ENCODE results near the gene ITCH.
A peak's percentile ranks its signal among the peaks of the same experiment; 100 is the strongest.
"Not testable (repeated sequence)": the region's sequence is repeated elsewhere in the genome, so short reads cannot be mapped to it uniquely, and the experiment has no call there.

Gene ITCH

DNA sequence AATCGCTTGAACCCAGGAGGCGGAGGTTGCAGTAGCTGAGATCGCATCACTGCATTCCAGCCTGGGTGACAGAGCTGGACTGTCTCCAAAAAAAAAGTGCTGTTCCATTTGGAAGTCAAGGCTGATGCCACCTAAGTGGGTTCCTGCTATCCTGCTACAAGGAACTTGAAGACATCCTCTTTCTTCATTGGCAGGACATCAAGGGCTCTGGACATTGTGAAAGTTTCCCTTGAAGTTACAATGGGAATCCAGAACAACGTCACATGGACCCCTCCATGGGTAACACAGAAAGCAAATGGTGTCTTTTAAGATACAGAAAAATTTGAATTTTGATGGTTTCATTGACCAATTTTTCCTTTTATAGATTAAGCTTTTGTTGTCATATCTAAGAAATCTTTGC is 15.5 kb upstream of the ITCH start:
- no peaks in the 10 kb centered on the region for H3K27me3 ChIP-seq (ENCODE audit: insufficient read depth, low read length, poor library complexity)
- H3K79me2 ChIP-seq (ENCODE audit: insufficient read depth, low read length) = no peaks in the 10 kb centered on the region
- H3K9ac ChIP-seq (ENCODE audit: low read depth, low read length) = no peak overlapping the region
- no peak overlapping the region for H3K27ac ChIP-seq (ENCODE audit: low read length)
- no peak for TF ChIP-seq EZH2 (IDR thresholded peaks at IDR 0.05; ENCODE audit: borderline replicate concordance, low read depth, low read length, severe bottlenecking)
- TF ChIP-seq, protein P1, sequence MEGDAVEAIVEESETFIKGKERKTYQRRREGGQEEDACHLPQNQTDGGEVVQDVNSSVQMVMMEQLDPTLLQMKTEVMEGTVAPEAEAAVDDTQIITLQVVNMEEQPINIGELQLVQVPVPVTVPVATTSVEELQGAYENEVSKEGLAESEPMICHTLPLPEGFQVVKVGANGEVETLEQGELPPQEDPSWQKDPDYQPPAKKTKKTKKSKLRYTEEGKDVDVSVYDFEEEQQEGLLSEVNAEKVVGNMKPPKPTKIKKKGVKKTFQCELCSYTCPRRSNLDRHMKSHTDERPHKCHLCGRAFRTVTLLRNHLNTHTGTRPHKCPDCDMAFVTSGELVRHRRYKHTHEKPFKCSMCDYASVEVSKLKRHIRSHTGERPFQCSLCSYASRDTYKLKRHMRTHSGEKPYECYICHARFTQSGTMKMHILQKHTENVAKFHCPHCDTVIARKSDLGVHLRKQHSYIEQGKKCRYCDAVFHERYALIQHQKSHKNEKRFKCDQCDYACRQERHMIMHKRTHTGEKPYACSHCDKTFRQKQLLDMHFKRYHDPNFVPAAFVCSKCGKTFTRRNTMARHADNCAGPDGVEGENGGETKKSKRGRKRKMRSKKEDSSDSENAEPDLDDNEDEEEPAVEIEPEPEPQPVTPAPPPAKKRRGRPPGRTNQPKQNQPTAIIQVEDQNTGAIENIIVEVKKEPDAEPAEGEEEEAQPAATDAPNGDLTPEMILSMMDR (IDR thresholded peaks at IDR 0.05; ENCODE audit: borderline replicate concordance, extremely low read depth, low read length, poor library complexity, severe bottlenecking) = no peak
- ATAC-seq (ENCODE audit: insufficient read depth, low read depth) (no peak), DNase-seq (no peak)
- no peaks in the 10 kb centered on the region for H4K20me1 ChIP-seq (ENCODE audit: insufficient read depth, low read length)
- H3K4me2 ChIP-seq (ENCODE audit: insufficient read depth, low read length) = no peak overlapping the region
- H3K36me3 ChIP-seq (ENCODE audit: insufficient read depth, low read length) = no peaks in the 10 kb centered on the region
- no peaks in the 10 kb centered on the region for H3K9me3 ChIP-seq (ENCODE audit: insufficient read depth, low read length, severe bottlenecking)
- no peaks in the 10 kb centered on the region for H3K4me1 ChIP-seq (ENCODE audit: insufficient read depth, low read length)
- H3K4me3 ChIP-seq (ENCODE audit: low read depth in 1 of 2, low read length in 2 of 2) = no peak overlapping the region
- H2AFZ ChIP-seq (ENCODE audit: low read depth, low read length) = no peak overlapping the region

DNA sequence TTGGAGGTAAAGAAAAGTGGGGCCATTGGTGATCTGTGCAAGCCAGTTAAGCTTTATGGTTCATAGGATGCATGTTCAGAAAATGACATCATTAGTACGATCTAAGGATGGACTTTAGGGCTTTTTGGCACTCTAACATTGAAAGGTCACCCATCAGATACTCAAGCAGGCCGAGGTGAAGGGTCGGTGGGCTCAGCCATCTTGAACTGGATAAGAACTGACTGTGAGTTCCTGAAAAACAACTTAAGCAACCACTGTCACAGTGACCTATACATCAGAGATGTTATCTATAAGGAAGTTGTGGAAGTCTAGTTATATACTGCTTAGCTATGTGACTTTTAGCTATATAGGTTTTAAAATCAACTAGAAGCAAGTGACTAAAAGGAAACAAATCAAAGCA is 13.0 kb upstream of the ITCH start:
- H3K27me3 ChIP-seq (ENCODE audit: insufficient read depth, low read length, poor library complexity) = no peaks in the 10 kb centered on the region
- no peak overlapping the region for H3K4me2 ChIP-seq (ENCODE audit: insufficient read depth, low read length)
- DNase-seq = no peak

DNA sequence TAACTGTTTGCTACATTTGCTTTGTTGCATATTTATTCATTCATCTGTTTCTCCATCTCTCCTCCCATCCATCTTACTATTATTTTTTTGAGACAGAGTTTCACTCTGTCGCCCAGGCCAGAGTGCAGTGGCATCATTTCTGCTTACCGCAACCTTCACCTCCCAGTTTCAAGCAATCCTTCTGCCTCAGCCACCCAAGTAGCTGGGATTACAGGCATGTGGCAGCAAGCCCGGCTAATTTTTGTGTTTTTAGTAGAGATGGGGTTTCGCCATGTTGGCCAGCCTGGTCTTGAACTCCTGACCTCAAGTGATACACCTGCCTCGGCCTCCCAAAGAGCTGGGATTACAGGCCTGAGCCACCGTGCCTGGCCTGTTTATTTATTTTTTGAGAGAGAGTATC is 9.6 kb upstream of the ITCH start:
- not testable (repeated sequence) for H3K27ac ChIP-seq (ENCODE audit: low read length); H3K9me3 ChIP-seq (ENCODE audit: insufficient read depth, low read length, severe bottlenecking); H2AFZ ChIP-seq (ENCODE audit: low read depth, low read length); H3K9ac ChIP-seq (ENCODE audit: low read depth, low read length); DNase-seq; H3K4me2 ChIP-seq (ENCODE audit: insufficient read depth, low read length); H3K79me2 ChIP-seq (ENCODE audit: insufficient read depth, low read length); H3K27me3 ChIP-seq (ENCODE audit: insufficient read depth, low read length, poor library complexity); H4K20me1 ChIP-seq (ENCODE audit: insufficient read depth, low read length); H3K36me3 ChIP-seq (ENCODE audit: insufficient read depth, low read length); H3K4me3 ChIP-seq (ENCODE audit: low read depth in 1 of 2, low read length in 2 of 2); ATAC-seq (ENCODE audit: insufficient read depth, low read depth); H3K4me1 ChIP-seq (ENCODE audit: insufficient read depth, low read length)

More for the DNA sequence above, 13.0 kb upstream of the ITCH start:
- no peak overlapping the region for H3K27ac ChIP-seq (ENCODE audit: low read length)
- no peaks in the 10 kb centered on the region for H3K79me2 ChIP-seq (ENCODE audit: insufficient read depth, low read length)
- no peaks in the 10 kb centered on the region for H4K20me1 ChIP-seq (ENCODE audit: insufficient read depth, low read length)
- no peak overlapping the region for H3K4me3 ChIP-seq (ENCODE audit: low read depth in 1 of 2, low read length in 2 of 2)
- H3K9ac ChIP-seq (ENCODE audit: low read depth, low read length) = no peak overlapping the region
- H3K36me3 ChIP-seq (ENCODE audit: insufficient read depth, low read length) = no peaks in the 10 kb centered on the region
- peak; percentile 40; the same call in 1 of the 3 replicates for ATAC-seq (ENCODE audit: insufficient read depth, low read depth)
- no peaks in the 10 kb centered on the region for H3K9me3 ChIP-seq (ENCODE audit: insufficient read depth, low read length, severe bottlenecking)
- no peak for TF ChIP-seq EZH2 (IDR thresholded peaks at IDR 0.05; ENCODE audit: borderline replicate concordance, low read depth, low read length, severe bottlenecking)
- TF ChIP-seq, protein P1 (IDR thresholded peaks at IDR 0.05; ENCODE audit: borderline replicate concordance, extremely low read depth, low read length, poor library complexity, severe bottlenecking) = no peak
- no peaks in the 10 kb centered on the region for H3K4me1 ChIP-seq (ENCODE audit: insufficient read depth, low read length)
- no peak overlapping the region for H2AFZ ChIP-seq (ENCODE audit: low read depth, low read length)

DNA sequence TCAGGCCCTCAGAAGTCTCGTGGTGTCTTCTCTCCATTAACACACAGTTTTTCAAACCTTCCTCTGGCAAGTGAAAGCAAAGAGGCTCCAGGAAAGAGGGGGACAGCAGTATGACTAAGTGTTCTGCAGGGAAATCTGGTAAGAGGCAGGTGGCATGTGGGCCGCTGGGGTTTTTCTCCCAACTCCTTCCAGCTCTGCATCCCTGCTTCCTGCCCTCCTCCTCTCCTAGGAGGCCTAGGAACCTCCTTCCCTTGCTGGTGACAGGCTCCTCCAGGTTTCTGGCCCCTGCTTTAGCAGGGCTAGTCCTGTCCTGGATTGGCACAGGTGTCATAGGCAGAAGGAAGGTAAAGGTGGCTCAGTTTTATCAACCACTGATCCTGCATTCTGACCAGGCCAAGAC is 7.6 kb upstream of the ITCH start:
- no peaks in the 10 kb centered on the region for H3K27me3 ChIP-seq (ENCODE audit: insufficient read depth, low read length, poor library complexity)
- no peak overlapping the region for H3K9ac ChIP-seq (ENCODE audit: low read depth, low read length)
- TF ChIP-seq, protein P1 (IDR thresholded peaks at IDR 0.05; ENCODE audit: borderline replicate concordance, extremely low read depth, low read length, poor library complexity, severe bottlenecking) = no peak
- no peak for TF ChIP-seq EZH2 (IDR thresholded peaks at IDR 0.05; ENCODE audit: borderline replicate concordance, low read depth, low read length, severe bottlenecking)
- H4K20me1 ChIP-seq (ENCODE audit: insufficient read depth, low read length) = no peaks in the 10 kb centered on the region
- no peak overlapping the region for H3K4me2 ChIP-seq (ENCODE audit: insufficient read depth, low read length)
- no peak overlapping the region for H2AFZ ChIP-seq (ENCODE audit: low read depth, low read length)
- DNase-seq (no peak), ATAC-seq (ENCODE audit: insufficient read depth, low read depth) (no peak)
- H3K79me2 ChIP-seq (ENCODE audit: insufficient read depth, low read length) = no peaks in the 10 kb centered on the region
- no peaks in the 10 kb centered on the region for H3K36me3 ChIP-seq (ENCODE audit: insufficient read depth, low read length)
- H3K27ac ChIP-seq (ENCODE audit: low read length) = no peak overlapping the region
- no peaks in the 10 kb centered on the region for H3K9me3 ChIP-seq (ENCODE audit: insufficient read depth, low read length, severe bottlenecking)
- no peaks in the 10 kb centered on the region for H3K4me1 ChIP-seq (ENCODE audit: insufficient read depth, low read length)
- H3K4me3 ChIP-seq (ENCODE audit: low read depth in 1 of 2, low read length in 2 of 2) = no peak overlapping the region

DNA sequence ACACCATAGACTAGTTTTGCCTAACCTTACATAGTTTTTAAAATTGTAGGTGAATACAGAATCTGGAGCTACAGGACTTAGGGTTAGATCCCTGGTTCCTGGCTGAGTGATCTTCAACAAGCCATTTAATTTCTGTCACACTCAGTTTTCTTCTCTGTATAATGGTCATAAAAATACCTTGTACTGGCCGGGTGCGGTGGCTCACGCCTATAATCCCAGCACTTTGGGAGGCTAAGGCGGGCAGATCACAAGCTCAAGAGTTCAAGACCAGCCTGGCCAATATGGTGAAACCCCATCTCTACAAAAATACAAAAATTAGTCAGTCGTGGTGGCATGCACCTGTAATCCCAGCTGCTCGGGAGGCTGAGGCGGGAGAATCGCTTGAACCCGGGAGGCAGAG is 3.3 kb upstream of the ITCH start:
- not testable (repeated sequence) for H3K4me2 ChIP-seq (ENCODE audit: insufficient read depth, low read length); H3K4me3 ChIP-seq (ENCODE audit: low read depth in 1 of 2, low read length in 2 of 2); H3K9ac ChIP-seq (ENCODE audit: low read depth, low read length); H4K20me1 ChIP-seq (ENCODE audit: insufficient read depth, low read length); H3K27me3 ChIP-seq (ENCODE audit: insufficient read depth, low read length, poor library complexity); DNase-seq; ATAC-seq (ENCODE audit: insufficient read depth, low read depth); H3K27ac ChIP-seq (ENCODE audit: low read length); H2AFZ ChIP-seq (ENCODE audit: low read depth, low read length); H3K9me3 ChIP-seq (ENCODE audit: insufficient read depth, low read length, severe bottlenecking); H3K36me3 ChIP-seq (ENCODE audit: insufficient read depth, low read length)
- Histone ChIP-seq H3K4me1 (ENCODE audit: insufficient read depth, low read length) (peaks cover 17% of the 10 kb centered on the region), H3K79me2 (ENCODE audit: insufficient read depth, low read length) (peaks cover 16% of the 10 kb centered on the region)
